GM23338 (cell line): ENCODE data around the gene TMEM209.

Experiments used
- CREB1 ChIP-seq: fragments of 250-450 bp; sonication (Bioruptor Pico); IDR thresholded peaks from 2 replicates; pipeline ENCODE4 v1.5.0; 2020; ENCODE audit warnings: low read depth, mild to moderate bottlenecking, moderate library complexity
- EZH2 ChIP-seq: fragments of 200-600 bp; sonication (generic); IDR thresholded peaks from one replicate; pipeline ENCODE4 v1.8.0; 2017; ENCODE audit warnings: antibody characterized with exemption, mild to moderate bottlenecking, low read depth; ENCODE audit not compliant: unreplicated experiment
- EZH2phosphoT487 ChIP-seq: fragments of 200-600 bp; sonication (generic); IDR thresholded peaks from one replicate; pipeline ENCODE4 v1.8.1; 2018; ENCODE audit warnings: antibody characterized with exemption; ENCODE audit not compliant: unreplicated experiment
- JUNB ChIP-seq: IDR thresholded peaks from one replicate; pipeline ENCODE4 v1.6.1; 2016; ENCODE audit warnings: antibody characterized with exemption; ENCODE audit not compliant: unreplicated experiment
- POLR2AphosphoS5 ChIP-seq: IDR thresholded peaks from 2 replicates; pipeline ENCODE4 v1.6.1; 2016; ENCODE audit warnings: antibody characterized with exemption, low read depth
- TF ChIP-seq, protein P1 (sequence below), 2 experiments: fragments of 200-600 bp in 1 of 2; sonication (generic) in 1 of 2; conservative IDR thresholded peaks; 2 replicates each; pipeline versions ENCODE4 v1.5.1 to v1.6.1; 2016 to 2017; ENCODE audit warnings: antibody characterized with exemption in 2 of 2, low read depth in 2 of 2, mild to moderate bottlenecking in 2 of 2, moderate library complexity in 1 of 2
- TF ChIP-seq, protein P2 (sequence below): fragments of 250-450 bp; sonication (Bioruptor Pico); IDR thresholded peaks from 2 replicates; pipeline ENCODE4 v1.5.0; 2020; ENCODE audit warnings: mild to moderate bottlenecking, moderate library complexity
- TF ChIP-seq, protein P3 (sequence below): IDR thresholded peaks from one replicate; pipeline ENCODE4 v1.6.1; 2018; ENCODE audit warnings: antibody characterized with exemption; ENCODE audit not compliant: unreplicated experiment

DNA sequence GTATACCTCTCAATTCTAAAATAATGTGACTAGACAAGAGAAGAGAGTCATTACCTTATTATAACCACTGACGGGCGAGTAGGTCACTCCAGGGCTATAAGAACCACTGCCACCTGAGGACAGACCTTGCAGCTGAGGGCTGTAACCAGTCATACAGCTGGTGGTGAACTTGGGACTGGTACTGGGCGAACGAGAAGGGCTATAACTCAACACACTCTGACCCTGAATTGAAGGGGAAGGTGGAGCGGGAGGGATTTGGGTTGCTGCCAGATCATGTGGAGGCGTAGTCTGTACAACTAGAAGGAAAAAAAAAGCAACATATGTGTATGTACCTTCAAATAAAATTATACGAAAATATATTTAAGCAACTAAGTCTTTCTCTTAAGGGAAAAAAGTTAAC, 3.4 kb downstream of the TMEM209 start:
- TF ChIP-seq EZH2 (no peak), POLR2AphosphoS5 (no peak), EZH2phosphoT487 (no peak), CREB1 (no peak), JUNB (no peak)
- TF ChIP-seq, protein P1, sequence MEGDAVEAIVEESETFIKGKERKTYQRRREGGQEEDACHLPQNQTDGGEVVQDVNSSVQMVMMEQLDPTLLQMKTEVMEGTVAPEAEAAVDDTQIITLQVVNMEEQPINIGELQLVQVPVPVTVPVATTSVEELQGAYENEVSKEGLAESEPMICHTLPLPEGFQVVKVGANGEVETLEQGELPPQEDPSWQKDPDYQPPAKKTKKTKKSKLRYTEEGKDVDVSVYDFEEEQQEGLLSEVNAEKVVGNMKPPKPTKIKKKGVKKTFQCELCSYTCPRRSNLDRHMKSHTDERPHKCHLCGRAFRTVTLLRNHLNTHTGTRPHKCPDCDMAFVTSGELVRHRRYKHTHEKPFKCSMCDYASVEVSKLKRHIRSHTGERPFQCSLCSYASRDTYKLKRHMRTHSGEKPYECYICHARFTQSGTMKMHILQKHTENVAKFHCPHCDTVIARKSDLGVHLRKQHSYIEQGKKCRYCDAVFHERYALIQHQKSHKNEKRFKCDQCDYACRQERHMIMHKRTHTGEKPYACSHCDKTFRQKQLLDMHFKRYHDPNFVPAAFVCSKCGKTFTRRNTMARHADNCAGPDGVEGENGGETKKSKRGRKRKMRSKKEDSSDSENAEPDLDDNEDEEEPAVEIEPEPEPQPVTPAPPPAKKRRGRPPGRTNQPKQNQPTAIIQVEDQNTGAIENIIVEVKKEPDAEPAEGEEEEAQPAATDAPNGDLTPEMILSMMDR (conservative IDR thresholded peaks at IDR 0.05; ENCODE audit: low read depth in 2 of 2): no peak
- TF ChIP-seq, protein P2, sequence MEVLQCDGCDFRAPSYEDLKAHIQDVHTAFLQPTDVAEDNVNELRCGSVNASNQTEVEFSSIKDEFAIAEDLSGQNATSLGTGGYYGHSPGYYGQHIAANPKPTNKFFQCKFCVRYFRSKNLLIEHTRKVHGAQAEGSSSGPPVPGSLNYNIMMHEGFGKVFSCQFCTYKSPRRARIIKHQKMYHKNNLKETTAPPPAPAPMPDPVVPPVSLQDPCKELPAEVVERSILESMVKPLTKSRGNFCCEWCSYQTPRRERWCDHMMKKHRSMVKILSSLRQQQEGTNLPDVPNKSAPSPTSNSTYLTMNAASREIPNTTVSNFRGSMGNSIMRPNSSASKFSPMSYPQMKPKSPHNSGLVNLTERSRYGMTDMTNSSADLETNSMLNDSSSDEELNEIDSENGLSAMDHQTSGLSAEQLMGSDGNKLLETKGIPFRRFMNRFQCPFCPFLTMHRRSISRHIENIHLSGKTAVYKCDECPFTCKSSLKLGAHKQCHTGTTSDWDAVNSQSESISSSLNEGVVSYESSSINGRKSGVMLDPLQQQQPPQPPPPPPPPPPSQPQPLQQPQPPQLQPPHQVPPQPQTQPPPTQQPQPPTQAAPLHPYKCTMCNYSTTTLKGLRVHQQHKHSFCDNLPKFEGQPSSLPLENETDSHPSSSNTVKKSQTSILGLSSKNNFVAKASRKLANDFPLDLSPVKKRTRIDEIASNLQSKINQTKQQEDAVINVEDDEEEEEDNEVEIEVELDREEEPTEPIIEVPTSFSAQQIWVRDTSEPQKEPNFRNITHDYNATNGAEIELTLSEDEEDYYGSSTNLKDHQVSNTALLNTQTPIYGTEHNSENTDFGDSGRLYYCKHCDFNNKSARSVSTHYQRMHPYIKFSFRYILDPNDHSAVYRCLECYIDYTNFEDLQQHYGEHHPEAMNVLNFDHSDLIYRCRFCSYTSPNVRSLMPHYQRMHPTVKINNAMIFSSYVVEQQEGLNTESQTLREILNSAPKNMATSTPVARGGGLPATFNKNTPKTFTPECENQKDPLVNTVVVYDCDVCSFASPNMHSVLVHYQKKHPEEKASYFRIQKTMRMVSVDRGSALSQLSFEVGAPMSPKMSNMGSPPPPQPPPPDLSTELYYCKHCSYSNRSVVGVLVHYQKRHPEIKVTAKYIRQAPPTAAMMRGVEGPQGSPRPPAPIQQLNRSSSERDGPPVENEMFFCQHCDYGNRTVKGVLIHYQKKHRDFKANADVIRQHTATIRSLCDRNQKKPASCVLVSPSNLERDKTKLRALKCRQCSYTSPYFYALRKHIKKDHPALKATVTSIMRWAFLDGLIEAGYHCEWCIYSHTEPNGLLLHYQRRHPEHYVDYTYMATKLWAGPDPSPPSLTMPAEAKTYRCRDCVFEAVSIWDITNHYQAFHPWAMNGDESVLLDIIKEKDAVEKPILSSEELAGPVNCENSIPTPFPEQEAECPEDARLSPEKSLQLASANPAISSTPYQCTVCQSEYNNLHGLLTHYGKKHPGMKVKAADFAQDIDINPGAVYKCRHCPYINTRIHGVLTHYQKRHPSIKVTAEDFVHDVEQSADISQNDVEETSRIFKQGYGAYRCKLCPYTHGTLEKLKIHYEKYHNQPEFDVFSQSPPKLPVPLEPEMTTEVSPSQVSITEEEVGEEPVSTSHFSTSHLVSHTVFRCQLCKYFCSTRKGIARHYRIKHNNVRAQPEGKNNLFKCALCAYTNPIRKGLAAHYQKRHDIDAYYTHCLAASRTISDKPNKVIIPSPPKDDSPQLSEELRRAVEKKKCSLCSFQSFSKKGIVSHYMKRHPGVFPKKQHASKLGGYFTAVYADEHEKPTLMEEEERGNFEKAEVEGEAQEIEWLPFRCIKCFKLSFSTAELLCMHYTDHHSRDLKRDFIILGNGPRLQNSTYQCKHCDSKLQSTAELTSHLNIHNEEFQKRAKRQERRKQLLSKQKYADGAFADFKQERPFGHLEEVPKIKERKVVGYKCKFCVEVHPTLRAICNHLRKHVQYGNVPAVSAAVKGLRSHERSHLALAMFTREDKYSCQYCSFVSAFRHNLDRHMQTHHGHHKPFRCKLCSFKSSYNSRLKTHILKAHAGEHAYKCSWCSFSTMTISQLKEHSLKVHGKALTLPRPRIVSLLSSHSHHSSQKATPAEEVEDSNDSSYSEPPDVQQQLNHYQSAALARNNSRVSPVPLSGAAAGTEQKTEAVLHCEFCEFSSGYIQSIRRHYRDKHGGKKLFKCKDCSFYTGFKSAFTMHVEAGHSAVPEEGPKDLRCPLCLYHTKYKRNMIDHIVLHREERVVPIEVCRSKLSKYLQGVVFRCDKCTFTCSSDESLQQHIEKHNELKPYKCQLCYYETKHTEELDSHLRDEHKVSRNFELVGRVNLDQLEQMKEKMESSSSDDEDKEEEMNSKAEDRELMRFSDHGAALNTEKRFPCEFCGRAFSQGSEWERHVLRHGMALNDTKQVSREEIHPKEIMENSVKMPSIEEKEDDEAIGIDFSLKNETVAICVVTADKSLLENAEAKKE: no peak
- TF ChIP-seq, protein P3, sequence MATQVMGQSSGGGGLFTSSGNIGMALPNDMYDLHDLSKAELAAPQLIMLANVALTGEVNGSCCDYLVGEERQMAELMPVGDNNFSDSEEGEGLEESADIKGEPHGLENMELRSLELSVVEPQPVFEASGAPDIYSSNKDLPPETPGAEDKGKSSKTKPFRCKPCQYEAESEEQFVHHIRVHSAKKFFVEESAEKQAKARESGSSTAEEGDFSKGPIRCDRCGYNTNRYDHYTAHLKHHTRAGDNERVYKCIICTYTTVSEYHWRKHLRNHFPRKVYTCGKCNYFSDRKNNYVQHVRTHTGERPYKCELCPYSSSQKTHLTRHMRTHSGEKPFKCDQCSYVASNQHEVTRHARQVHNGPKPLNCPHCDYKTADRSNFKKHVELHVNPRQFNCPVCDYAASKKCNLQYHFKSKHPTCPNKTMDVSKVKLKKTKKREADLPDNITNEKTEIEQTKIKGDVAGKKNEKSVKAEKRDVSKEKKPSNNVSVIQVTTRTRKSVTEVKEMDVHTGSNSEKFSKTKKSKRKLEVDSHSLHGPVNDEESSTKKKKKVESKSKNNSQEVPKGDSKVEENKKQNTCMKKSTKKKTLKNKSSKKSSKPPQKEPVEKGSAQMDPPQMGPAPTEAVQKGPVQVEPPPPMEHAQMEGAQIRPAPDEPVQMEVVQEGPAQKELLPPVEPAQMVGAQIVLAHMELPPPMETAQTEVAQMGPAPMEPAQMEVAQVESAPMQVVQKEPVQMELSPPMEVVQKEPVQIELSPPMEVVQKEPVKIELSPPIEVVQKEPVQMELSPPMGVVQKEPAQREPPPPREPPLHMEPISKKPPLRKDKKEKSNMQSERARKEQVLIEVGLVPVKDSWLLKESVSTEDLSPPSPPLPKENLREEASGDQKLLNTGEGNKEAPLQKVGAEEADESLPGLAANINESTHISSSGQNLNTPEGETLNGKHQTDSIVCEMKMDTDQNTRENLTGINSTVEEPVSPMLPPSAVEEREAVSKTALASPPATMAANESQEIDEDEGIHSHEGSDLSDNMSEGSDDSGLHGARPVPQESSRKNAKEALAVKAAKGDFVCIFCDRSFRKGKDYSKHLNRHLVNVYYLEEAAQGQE: no peak
